Lower leg skin (tissue), 3 donors: ENCODE data around the gene PBX1.

Source experiments
- POLR2A ChIP-seq, 2 donors: fragments of 450-650 bp; IDR thresholded peaks; one replicate each; pipeline ENCODE4 v1.6.1; 2016 to 2017; ENCODE audit warnings: antibody characterized with exemption in 2 of 2, mild to moderate bottlenecking in 1 of 2, moderate library complexity in 1 of 2
- TF ChIP-seq, protein P1 (sequence below), 3 donors: fragments of 450-650 bp; IDR thresholded peaks; one replicate each; pipeline ENCODE4 v1.5.1; 2016; ENCODE audit warnings: antibody characterized with exemption in 3 of 3, mild to moderate bottlenecking in 3 of 3, moderate library complexity in 2 of 3

DNA sequence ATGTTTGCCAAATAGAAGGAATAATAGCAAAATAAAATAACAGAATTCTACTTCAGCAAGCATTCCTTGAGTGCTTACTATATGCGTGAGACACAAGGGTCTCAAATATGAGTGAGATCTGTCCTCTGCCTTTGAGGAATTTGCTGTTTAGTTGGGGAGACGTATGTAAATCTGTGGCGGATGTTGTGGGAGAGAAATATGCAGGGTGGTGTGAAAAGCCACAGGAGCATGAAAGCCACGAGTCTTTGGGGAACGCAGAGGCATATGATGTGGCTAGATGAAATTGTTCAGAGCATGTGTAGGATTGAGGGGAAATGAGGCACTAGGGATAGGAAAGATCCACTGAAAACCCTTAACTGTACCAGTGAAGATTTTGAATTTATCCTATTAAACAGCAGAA is 244.4 kb downstream of the PBX1 start:
- no peak for TF ChIP-seq POLR2A (IDR thresholded peaks at IDR 0.05)
- TF ChIP-seq, protein P1, sequence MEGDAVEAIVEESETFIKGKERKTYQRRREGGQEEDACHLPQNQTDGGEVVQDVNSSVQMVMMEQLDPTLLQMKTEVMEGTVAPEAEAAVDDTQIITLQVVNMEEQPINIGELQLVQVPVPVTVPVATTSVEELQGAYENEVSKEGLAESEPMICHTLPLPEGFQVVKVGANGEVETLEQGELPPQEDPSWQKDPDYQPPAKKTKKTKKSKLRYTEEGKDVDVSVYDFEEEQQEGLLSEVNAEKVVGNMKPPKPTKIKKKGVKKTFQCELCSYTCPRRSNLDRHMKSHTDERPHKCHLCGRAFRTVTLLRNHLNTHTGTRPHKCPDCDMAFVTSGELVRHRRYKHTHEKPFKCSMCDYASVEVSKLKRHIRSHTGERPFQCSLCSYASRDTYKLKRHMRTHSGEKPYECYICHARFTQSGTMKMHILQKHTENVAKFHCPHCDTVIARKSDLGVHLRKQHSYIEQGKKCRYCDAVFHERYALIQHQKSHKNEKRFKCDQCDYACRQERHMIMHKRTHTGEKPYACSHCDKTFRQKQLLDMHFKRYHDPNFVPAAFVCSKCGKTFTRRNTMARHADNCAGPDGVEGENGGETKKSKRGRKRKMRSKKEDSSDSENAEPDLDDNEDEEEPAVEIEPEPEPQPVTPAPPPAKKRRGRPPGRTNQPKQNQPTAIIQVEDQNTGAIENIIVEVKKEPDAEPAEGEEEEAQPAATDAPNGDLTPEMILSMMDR (IDR thresholded peaks at IDR 0.05): no peak
